Measurements from ENCODE around the gene EGLN1.

EGLN1 gene

DNA sequence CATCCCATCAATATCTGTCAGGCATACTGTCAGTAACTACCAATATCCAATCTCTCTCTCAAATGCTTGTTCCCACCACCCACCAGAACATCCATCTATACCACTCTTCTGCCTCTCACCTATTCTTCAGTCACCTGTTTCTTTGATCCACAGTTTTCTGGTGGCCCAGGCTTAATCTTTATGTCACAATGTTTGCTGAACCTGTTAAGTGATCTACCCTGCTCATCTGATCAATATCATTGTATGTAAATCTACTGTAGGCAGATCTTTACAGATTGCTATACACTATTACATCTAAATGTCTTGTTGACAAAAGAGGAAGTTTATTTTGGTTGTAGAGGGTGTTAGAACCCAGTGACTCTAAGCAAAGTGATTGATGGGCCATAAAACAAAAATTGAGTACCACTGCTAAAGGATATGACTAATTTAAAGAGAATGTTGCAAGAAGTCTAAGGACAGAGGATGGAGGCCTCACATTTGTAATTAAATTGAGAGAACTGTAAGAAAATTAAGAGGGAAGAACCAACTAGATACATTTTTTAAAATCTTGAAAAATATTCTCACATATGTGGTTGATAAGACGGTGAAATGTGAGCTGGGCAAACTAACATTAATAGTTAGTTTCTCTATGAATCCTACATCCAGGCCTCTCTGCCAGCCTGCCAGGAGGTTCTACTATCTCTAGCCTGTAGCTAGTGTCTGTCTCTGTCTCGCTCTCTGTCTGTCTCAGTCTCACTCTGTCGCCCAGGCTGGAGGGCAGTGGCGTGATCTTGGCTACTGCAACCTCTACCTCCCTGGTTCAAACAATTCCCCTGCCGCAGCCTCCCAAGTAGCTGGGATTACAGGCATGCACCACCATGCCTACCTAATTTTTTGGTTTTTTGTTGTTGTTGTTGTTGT is 34.1 kb downstream of the EGLN1 start:
- peaks cover 0 to 74% (median 36%) of the 10 kb centered on the region in 11 experiments; a peak in 17 of 22 replicates for H3K36me3 ChIP-seq
- peak overlapping the region in 6 of 11 experiments; percentile 2 to 49 (median 14); a peak in 4 of 22 replicates for H3K27ac ChIP-seq
- H3K4me2 ChIP-seq: peak overlapping the region in 10 of 11 experiments; percentile 12 to 65 (median 50); a peak in 17 of 22 replicates
- H3K9me3 ChIP-seq (replicated peaks in 1 of 11): peaks cover 0 to 8% (median 0%) of the 10 kb centered on the region in 11 experiments; a peak in 1 of 22 replicates
- no peak overlapping the region for H3K9ac ChIP-seq
- peaks cover 8 to 43% (median 19%) of the 10 kb centered on the region in 10 experiments; a peak in 18 of 20 replicates for H3K4me1 ChIP-seq
- no peak for TF ChIP-seq Cebpa-rat (IDR thresholded peaks at IDR 0.05)
- H4K20me1 ChIP-seq: peaks cover 52 to 97% (median 88%) of the 10 kb centered on the region in 11 experiments
- H3K4me3 ChIP-seq: no peak overlapping the region
- H3K27me3 ChIP-seq: no peaks in the 10 kb centered on the region

DNA sequence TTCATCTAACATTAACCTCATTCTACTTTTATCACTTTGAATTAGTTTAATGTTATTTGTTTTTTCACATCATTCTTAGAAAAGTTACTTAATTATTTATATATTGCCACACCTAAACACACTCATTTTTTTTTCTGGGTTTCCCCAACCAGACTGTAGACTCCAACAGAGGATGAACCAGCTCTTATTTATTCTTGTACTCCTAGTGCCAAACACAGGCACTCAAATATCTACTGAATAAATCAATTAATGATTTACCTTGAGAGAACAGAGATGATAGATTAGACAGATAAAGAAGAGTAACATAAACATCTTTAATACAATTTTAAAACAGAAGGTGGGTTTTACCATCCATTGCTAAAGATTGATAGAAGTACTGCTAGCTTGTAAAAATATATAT is 35.6 kb downstream of the EGLN1 start:
- peaks cover 0 to 75% (median 31%) of the 10 kb centered on the region in 11 experiments; a peak in 15 of 22 replicates for H3K36me3 ChIP-seq
- no peak overlapping the region for H3K27ac ChIP-seq
- H3K9ac ChIP-seq: no peak overlapping the region
- no peaks in the 10 kb centered on the region for H3K27me3 ChIP-seq
- H4K20me1 ChIP-seq: peaks cover 60 to 100% (median 95%) of the 10 kb centered on the region in 11 experiments
- H3K4me3 ChIP-seq: no peak overlapping the region
- no peak for TF ChIP-seq Cebpa-rat (IDR thresholded peaks at IDR 0.05)
- H3K9me3 ChIP-seq (replicated peaks in 1 of 11): peaks cover 0 to 8% (median 0%) of the 10 kb centered on the region in 11 experiments; a peak in 1 of 22 replicates
- H3K4me2 ChIP-seq: no peak overlapping the region
- peaks cover 8 to 53% (median 19%) of the 10 kb centered on the region in 10 experiments; a peak in 18 of 20 replicates for H3K4me1 ChIP-seq

- Histone ChIP-seq H3K4me1 (peaks cover 8 to 43% (median 19%) of the 10 kb centered on the region in 10 experiments; a peak in 18 of 20 replicates), H3K4me2 (no peak overlapping the region), H3K9me3 (replicated peaks in 1 of 11) (no peaks in the 10 kb centered on the region; a peak in 1 of 22 replicates), H3K36me3 (peaks cover 0 to 75% (median 31%) of the 10 kb centered on the region in 11 experiments; a peak in 15 of 22 replicates), H3K9ac (no peak overlapping the region), H3K27me3 (no peaks in the 10 kb centered on the region), H3K4me3 (no peak overlapping the region), H4K20me1 (peaks cover 62 to 100% (median 98%) of the 10 kb centered on the region in 11 experiments), H3K27ac (no peak overlapping the region)
- no peak for TF ChIP-seq Cebpa-rat (IDR thresholded peaks at IDR 0.05)
These were observed 36.7 kb downstream of the EGLN1 start for GRCh38 chr1:231385416-231385748.

DNA sequence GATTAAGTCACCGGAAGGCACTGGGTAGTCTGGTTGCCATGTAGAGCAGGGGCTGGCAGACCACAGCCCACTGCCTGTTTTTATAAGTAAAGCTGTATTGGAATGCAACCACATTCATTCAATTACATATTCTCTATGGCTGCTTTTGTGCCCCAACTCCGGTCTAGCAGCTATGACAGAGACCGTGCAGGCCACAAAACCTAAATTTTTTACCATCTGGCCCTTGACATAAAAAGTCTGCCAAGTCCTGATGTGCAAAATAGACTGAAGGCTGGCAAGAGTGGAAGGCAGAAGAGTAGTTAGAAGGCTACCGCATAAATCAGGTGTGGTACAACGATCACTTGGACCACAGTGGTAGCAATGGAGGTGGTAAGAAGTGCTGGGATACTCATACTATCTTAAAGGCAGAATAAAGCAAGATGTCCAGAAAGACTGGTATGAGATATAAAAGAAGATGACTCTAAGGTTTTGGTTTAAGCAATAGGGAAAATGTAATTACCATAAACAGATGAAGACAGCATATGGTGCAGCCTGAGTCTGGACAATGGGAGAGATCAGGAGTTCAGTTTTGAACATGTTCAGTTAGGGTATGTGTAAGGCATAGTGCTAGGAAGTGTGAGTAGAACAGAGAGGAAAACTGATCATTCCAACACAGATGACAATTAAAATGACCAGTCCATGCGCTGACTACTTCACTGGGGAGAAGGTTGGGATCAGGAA is 37.2 kb downstream of the EGLN1 start:
- H4K20me1 ChIP-seq: peaks cover 61 to 99% (median 97%) of the 10 kb centered on the region in 11 experiments
- no peak overlapping the region for H3K4me3 ChIP-seq
- H3K27me3 ChIP-seq: no peaks in the 10 kb centered on the region
- peaks cover 0 to 69% (median 27%) of the 10 kb centered on the region in 11 experiments; a peak in 15 of 22 replicates for H3K36me3 ChIP-seq
- peaks cover 8 to 38% (median 18%) of the 10 kb centered on the region in 10 experiments; a peak in 19 of 20 replicates for H3K4me1 ChIP-seq
- no peak overlapping the region for H3K9ac ChIP-seq
- H3K4me2 ChIP-seq: no peak overlapping the region
- no peak overlapping the region for H3K27ac ChIP-seq
- H3K9me3 ChIP-seq (replicated peaks in 1 of 11): no peaks in the 10 kb centered on the region; a peak in 1 of 22 replicates
- no peak for TF ChIP-seq Cebpa-rat (IDR thresholded peaks at IDR 0.05)

- no peaks in the 10 kb centered on the region for H3K9me3 ChIP-seq (replicated peaks in 1 of 11)
- no peaks in the 10 kb centered on the region for H3K27me3 ChIP-seq
- no peak for TF ChIP-seq Cebpa-rat (IDR thresholded peaks at IDR 0.05)
- H3K27ac ChIP-seq: no peak overlapping the region
- peaks cover 0 to 62% (median 19%) of the 10 kb centered on the region in 11 experiments; a peak in 14 of 22 replicates for H3K36me3 ChIP-seq
- H3K4me2 ChIP-seq: no peak overlapping the region
- H4K20me1 ChIP-seq: peaks cover 70 to 99% (median 97%) of the 10 kb centered on the region in 11 experiments
- no peak overlapping the region for H3K9ac ChIP-seq
- H3K4me3 ChIP-seq: no peak overlapping the region
- peaks cover 17 to 36% (median 24%) of the 10 kb centered on the region in 10 experiments for H3K4me1 ChIP-seq
These were observed 38.8 kb downstream of the EGLN1 start for GRCh38 chr1:231383159-231383860.

DNA sequence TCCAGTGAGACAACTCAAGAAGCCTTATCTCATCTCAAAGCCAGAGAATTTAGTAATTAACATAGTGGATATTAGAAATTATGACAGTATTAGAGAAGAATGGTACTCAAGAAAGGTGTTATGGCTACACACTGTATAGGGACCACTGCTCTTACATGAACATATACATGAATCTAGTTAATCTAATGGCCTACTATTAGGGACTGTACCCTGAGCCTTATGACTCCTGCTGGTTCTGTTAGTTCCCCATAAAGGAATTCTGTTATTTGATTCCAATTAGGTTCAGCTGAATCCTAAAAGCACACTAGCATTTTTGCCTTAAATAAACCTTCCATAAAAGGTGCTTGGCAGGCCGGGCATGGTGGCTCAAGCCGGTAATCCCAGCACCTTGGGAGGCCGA is 39.7 kb downstream of the EGLN1 start:
- H4K20me1 ChIP-seq: peaks cover 76 to 99% (median 97%) of the 10 kb centered on the region in 11 experiments
- no peak overlapping the region for H3K4me2 ChIP-seq

DNA sequence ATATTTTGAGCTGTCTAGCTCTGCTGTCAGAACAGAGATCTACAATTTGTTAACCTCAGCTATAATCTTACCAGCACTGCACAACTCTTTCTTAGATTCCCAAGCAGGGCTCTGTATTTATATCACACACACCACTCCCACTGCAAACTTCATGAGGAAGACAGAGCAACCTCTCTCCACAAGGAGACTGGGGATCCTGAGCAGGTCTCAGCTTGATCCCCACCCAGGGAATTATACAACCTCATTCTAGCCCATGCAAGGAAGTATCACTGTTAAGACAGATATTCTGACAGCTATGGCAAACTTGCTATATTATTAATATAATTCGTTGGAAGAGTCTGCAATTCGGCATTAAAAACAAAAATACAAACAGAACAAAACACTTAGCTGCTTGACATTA is 40.4 kb downstream of the EGLN1 start:
- no peaks in the 10 kb centered on the region for H3K27me3 ChIP-seq
- H3K27ac ChIP-seq: no peak overlapping the region
- 0 out of 22 replicates have a peak overlapping the region, but pooled peaks of 1 of the 11 experiments have one; percentile 16 for H3K4me2 ChIP-seq
- peaks cover 80 to 99% (median 97%) of the 10 kb centered on the region in 11 experiments for H4K20me1 ChIP-seq
- no peaks in the 10 kb centered on the region for H3K9me3 ChIP-seq (replicated peaks in 1 of 11)
- no peak overlapping the region for H3K9ac ChIP-seq
- no peak overlapping the region for H3K4me3 ChIP-seq
- H3K36me3 ChIP-seq: peaks cover 0 to 66% (median 16%) of the 10 kb centered on the region in 11 experiments; a peak in 14 of 22 replicates
- H3K4me1 ChIP-seq: peaks cover 10 to 34% (median 17%) of the 10 kb centered on the region in 10 experiments
- no peak for TF ChIP-seq Cebpa-rat (IDR thresholded peaks at IDR 0.05)

More for the DNA sequence above, 39.7 kb downstream of the EGLN1 start:
- no peak for TF ChIP-seq Cebpa-rat (IDR thresholded peaks at IDR 0.05)
- Histone ChIP-seq H3K9ac (no peak overlapping the region), H3K9me3 (replicated peaks in 1 of 11) (no peaks in the 10 kb centered on the region), H3K36me3 (peaks cover 0 to 65% (median 19%) of the 10 kb centered on the region in 11 experiments; a peak in 14 of 22 replicates), H3K4me1 (peaks cover 10 to 34% (median 17%) of the 10 kb centered on the region in 10 experiments), H3K4me3 (no peak overlapping the region), H3K27ac (no peak overlapping the region), H3K27me3 (no peaks in the 10 kb centered on the region)

DNA sequence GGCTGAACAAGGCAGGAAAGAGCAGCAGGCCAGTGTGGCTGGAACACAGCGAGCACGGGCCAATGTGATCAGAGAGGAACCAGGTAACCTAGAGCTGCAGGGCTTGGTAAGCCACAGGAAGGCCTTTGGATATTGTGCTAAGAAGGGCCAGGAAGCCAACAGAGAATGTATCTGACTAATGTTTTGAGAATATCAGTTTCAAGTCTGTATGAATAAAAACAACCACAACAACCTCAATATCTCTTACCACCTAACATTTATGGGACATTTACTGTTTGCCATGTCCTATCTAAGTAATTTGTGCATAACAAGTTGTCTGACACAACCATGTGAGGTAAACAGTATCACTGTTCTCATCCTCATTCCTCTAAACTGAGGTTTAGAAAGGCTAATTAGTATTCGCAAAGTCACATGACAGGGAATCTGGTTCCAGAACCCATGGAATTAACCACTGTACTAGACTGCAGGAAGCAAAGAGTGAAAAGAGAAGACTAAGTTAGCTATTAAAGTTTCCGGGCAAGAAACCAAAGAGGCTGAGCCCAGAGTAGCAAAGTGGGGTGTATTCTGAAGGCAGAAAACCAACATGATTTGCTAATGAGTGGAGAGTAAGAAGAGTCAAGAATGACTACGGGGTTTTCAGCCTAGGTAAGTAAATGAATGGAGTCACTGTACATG is 45.1 kb downstream of the EGLN1 start:
- peaks cover 2 to 71% (median 19%) of the 10 kb centered on the region in 11 experiments; a peak in 18 of 22 replicates for H3K36me3 ChIP-seq
- peaks cover 10 to 30% (median 19%) of the 10 kb centered on the region in 10 experiments for H3K4me1 ChIP-seq
- no peaks in the 10 kb centered on the region for H3K27me3 ChIP-seq
- TF ChIP-seq Cebpa-rat (IDR thresholded peaks at IDR 0.05): no peak
- H3K9me3 ChIP-seq (replicated peaks in 1 of 11): no peaks in the 10 kb centered on the region
- H3K9ac ChIP-seq: no peak overlapping the region
- H4K20me1 ChIP-seq: peaks cover 59 to 98% (median 82%) of the 10 kb centered on the region in 11 experiments
- H3K27ac ChIP-seq: no peak overlapping the region
- H3K4me2 ChIP-seq: no peak overlapping the region
- H3K4me3 ChIP-seq: no peak overlapping the region
